ENCODE measurements around the gene ZNF816. TPM values are rescaled to one million over a fixed set of nuclear protein-coding genes. Genes with fewer than 3 reads are reported as not detected.
"Not testable (repeated sequence)": the region's sequence is repeated elsewhere in the genome, so short reads cannot be mapped to it uniquely, and the experiment has no call there.

ZNF816 gene
- total RNA-seq, 2 experiments from 2014 or later: 11.0 to 11.4 TPM

DNA sequence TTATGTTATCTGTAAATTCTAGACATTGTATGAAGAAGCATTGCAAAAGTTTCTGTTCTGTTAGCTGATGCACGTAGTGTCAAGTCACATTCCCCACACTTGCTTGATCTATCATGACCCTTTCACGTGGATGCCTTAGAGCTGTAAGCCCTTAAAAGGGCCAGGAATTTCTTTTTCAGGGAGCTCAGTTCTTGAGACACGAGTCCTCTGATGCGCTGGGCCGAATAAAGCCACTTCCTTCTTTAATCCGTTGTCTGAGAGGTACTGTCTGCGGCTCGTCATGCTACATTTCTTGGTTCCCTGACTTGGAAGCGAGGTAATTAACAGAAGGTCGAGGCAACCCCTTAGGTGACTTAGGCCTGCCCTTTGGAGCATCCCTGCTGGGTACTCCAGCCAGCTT is 5.8 kb downstream of the ZNF816 start:
- peaks cover 13% of the 10 kb centered on the region for H3K4me1 Mint-ChIP-seq (ENCODE audit: low read depth)
- H3K27me3 Mint-ChIP-seq: no peaks in the 10 kb centered on the region
- ChIA-PET CTCF (no interaction called here), POLR2A (no interaction called here)
- H3K36me3 Mint-ChIP-seq: peaks cover 86% of the 10 kb centered on the region
- DNase-seq: no peak
- no peak overlapping the region for H3K4me3 Mint-ChIP-seq
- intact Hi-C loops (cut with micrococcal nuclease): no loop called here
- H3K9me3 Mint-ChIP-seq: peaks cover 78% of the 10 kb centered on the region
- H3K27ac Mint-ChIP-seq: no peak overlapping the region

DNA sequence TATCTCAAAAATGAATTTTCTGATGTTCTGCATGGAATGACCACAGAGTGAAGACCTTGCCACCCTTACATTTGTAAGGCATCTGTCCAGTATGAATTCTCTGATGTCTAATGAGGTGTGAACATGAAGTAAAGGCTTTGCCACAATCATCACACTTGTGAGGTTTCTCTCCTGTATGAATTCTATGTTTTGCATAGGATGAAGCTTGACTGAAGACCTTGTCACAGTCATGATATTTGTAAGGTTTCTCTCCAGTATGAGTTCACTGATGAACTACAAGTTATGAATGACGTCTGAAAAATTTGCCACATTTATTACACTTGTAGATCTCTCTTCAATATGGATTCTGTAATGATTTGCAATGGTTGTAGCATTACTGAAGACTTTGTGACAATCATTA is 13.3 kb downstream of the ZNF816 start:
- intact Hi-C loops (cut with micrococcal nuclease): no loop called here
- Mint-ChIP-seq H3K4me1 (ENCODE audit: low read depth) (no peaks in the 10 kb centered on the region), H3K9me3 (peaks cover 75% of the 10 kb centered on the region), H3K36me3 (peaks cover 50% of the 10 kb centered on the region), H3K27me3 (no peaks in the 10 kb centered on the region), H3K27ac (no peak overlapping the region), H3K4me3 (no peak overlapping the region)
- CTCF ChIA-PET: no interaction called here
- POLR2A ChIA-PET: no interaction called here
- DNase-seq: no peak

- POLR2A ChIA-PET: interaction anchor here (0.6 kb wide), 1 partner anchor 306 kb away, joined by 3 read pairs; no protein-coding TSS in a partner anchor
- DNase-seq: no peak
- intact Hi-C loops (cut with micrococcal nuclease): no loop called here
- H3K27me3 Mint-ChIP-seq: no peaks in the 10 kb centered on the region
- CTCF ChIA-PET: no interaction called here
- H3K36me3 Mint-ChIP-seq: peaks cover 42% of the 10 kb centered on the region
- no peak overlapping the region for H3K27ac Mint-ChIP-seq
- no peak overlapping the region for H3K4me3 Mint-ChIP-seq
- H3K9me3 Mint-ChIP-seq: peaks cover 69% of the 10 kb centered on the region
- H3K4me1 Mint-ChIP-seq (ENCODE audit: low read depth): peaks cover 2% of the 10 kb centered on the region
These were observed 14.5 kb downstream of the ZNF816 start for GRCh38 chr19:52948025-52948770.

GRCh38 chr19:52946322-52947310 is 16.1 kb downstream of the ZNF816 start:
- POLR2A ChIA-PET: no interaction called here
- peaks cover 26% of the 10 kb centered on the region for H3K36me3 Mint-ChIP-seq
- H3K4me1 Mint-ChIP-seq (ENCODE audit: low read depth): peaks cover 6% of the 10 kb centered on the region
- intact Hi-C loops (cut with micrococcal nuclease): no loop called here
- H3K27ac Mint-ChIP-seq: no peak overlapping the region
- CTCF ChIA-PET: no interaction called here
- H3K4me3 Mint-ChIP-seq: no peak overlapping the region
- no peak for DNase-seq
- H3K27me3 Mint-ChIP-seq: no peaks in the 10 kb centered on the region
- H3K9me3 Mint-ChIP-seq: peaks cover 56% of the 10 kb centered on the region

DNA sequence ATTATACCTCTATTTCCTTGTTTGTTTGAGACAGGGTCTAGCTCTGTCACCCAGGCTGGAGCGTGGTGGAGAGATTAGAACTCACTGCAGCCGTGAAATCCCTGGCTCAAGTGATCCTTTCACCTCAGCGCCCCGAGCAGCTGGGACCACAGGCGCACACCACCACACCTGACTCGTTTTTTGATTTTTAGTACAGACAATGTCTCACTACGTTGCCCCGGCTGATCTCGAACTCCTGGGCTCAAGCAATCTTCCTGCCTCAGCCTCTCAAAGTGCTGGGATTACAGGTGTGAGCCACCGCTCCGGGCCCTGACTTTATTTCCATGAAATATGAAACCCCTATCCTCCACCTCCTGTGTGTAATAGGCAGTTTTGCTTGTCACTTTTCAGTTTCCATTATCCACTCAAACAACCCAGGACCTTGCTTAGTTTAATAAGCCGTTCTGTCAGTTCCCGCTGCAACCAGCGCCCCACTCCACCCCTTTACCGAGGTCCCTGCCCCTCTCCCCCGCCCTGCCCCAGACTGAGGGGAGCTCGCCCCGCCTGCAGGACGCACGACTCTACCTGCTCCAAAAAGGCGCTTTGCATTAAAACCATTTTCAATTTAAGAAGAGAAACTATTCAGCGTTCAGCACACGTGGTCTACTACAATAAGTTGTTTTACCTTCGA is 16.9 kb downstream of the ZNF816 start:
- Mint-ChIP-seq H3K27ac (no peak overlapping the region), H3K4me1 (ENCODE audit: low read depth) (peaks cover 13% of the 10 kb centered on the region), H3K27me3 (no peaks in the 10 kb centered on the region), H3K36me3 (peaks cover 18% of the 10 kb centered on the region), H3K4me3 (no peak overlapping the region), H3K9me3 (peaks cover 48% of the 10 kb centered on the region)
- intact Hi-C loops (cut with micrococcal nuclease): no loop called here
- CTCF ChIA-PET: no interaction called here
- DNase-seq: no peak
- POLR2A ChIA-PET: no interaction called here

GRCh38 chr19:52944703-52945493 is 17.8 kb downstream of the ZNF816 start:
- Mint-ChIP-seq H3K9me3 (peaks cover 39% of the 10 kb centered on the region), H3K4me1 (ENCODE audit: low read depth) (peaks cover 17% of the 10 kb centered on the region)
- H3K36me3 Mint-ChIP-seq, POLR2A ChIA-PET, H3K27ac Mint-ChIP-seq, H3K4me3 Mint-ChIP-seq, DNase-seq, H3K27me3 Mint-ChIP-seq: not testable (repeated sequence)
- CTCF ChIA-PET: interaction anchor here (0.7 kb wide), 1 partner anchor 778 kb away, joined by 3 read pairs; no protein-coding TSS in a partner anchor
- intact Hi-C loops (cut with micrococcal nuclease): loop anchor here (5.0 kb wide), 1 partner anchor 47 kb away; no protein-coding TSS in a partner anchor

DNA sequence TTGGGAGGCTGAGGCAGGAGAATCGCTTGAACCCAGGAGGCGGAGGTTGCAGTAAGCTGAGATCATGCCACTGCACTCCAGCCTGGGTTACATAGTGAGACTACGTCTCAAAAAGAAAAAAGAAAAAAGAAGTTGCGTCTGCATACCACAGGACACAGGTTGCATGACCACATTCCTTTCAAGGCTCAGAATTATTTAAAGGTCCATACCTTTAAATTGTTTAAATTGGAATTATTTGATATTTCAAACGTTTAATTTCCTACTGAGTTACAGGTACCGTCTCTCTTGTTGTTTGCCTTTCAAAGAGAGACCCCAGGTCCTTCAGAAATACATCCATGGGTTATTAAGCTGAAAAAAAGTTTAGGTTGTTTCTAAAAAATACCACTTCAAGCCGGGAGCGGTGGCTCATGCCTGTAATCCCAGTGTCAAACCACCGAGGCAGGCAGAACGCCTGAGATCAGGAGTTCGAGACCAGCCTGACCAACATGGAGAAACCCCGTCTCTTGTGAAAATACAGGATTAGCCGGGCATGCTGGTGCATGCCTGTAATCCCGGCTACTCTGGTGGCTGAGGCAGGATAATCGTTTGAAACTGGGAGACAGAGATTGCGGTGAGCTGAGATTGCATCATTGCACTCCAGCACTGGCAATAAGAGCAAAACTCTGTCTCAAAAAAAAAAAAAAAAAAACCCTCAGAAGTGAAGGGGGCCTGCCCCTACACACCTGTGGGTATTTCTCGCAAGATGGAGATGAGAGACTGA is 18.6 kb downstream of the ZNF816 start:
- H3K36me3 Mint-ChIP-seq: peaks cover 5% of the 10 kb centered on the region
- H3K4me3 Mint-ChIP-seq: no peak overlapping the region
- H3K27ac Mint-ChIP-seq: no peak overlapping the region
- peaks cover 32% of the 10 kb centered on the region for H3K9me3 Mint-ChIP-seq
- intact Hi-C loops (cut with micrococcal nuclease): loop anchor here (2.0 to 5.0 kb wide), 2 partner anchors 21 to 48 kb away; partner anchors contain the start of gene ZNF888
- no peaks in the 10 kb centered on the region for H3K27me3 Mint-ChIP-seq
- H3K4me1 Mint-ChIP-seq (ENCODE audit: low read depth): peaks cover 19% of the 10 kb centered on the region
- DNase-seq: no peak
- CTCF ChIA-PET: interaction anchor here (0.7 kb wide), 1 partner anchor 777 kb away, joined by 3 read pairs; no protein-coding TSS in a partner anchor
- POLR2A ChIA-PET: no interaction called here

DNA sequence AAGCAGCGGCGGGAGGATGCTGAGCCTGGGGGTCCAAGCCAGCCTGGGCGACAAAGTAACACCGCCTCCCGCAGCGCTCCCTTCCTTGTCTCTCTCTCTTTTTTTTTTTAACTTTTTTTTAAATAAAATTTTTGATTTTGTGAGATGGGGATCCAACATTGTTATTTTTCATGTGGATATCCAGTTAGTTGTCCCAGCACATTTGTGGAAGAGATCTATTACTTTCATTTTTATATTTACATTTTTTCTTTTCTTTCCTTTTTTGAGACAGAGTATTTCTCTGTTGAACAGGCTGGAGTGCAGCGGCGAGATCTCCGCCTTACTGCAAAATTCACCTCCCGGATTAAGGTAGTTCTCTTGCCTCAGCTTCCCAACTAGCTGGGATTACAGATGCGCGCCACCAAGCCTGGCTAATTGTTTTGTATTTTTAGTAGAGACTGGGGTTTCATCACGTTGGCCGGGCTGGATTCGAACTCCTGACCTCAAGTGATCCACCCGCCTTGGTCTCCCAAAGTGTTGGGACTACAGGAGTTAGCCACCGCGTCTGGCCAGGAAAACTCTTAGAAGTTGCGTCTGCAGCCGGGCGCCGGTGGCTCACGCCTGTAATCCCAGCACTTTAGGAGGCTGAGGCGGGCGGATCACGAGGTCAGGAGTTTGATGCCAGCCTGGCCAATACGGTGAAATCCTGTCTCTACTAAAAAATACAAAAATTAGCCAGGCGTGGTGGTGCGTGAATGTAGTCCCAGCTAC is 19.4 kb downstream of the ZNF816 start:
- no peaks in the 10 kb centered on the region for H3K27me3 Mint-ChIP-seq
- H3K27ac Mint-ChIP-seq: no peak overlapping the region
- peaks cover 38% of the 10 kb centered on the region for H3K9me3 Mint-ChIP-seq
- ChIA-PET POLR2A (no interaction called here), CTCF (no interaction called here)
- H3K4me3 Mint-ChIP-seq: peak overlapping the region; percentile 81
- intact Hi-C loops (cut with micrococcal nuclease): loop anchor here (2.0 to 5.0 kb wide), 2 partner anchors 21 to 49 kb away; partner anchors contain the start of gene ZNF888
- H3K36me3 Mint-ChIP-seq: peaks cover 11% of the 10 kb centered on the region
- no peak for DNase-seq
- peaks cover 25% of the 10 kb centered on the region for H3K4me1 Mint-ChIP-seq (ENCODE audit: low read depth)

- H3K4me1 Mint-ChIP-seq (ENCODE audit: low read depth): peaks cover 26% of the 10 kb centered on the region
- H3K9me3 Mint-ChIP-seq: peaks cover 35% of the 10 kb centered on the region
- H3K4me3 Mint-ChIP-seq: peak overlapping the region; percentile 81
- intact Hi-C loops (cut with micrococcal nuclease): loop anchor here (1.0 to 5.0 kb wide), 3 partner anchors 20 to 50 kb away; partner anchors contain the start of genes ZNF816 and ZNF888
- H3K27me3 Mint-ChIP-seq: no peaks in the 10 kb centered on the region
- H3K36me3 Mint-ChIP-seq: peaks cover 15% of the 10 kb centered on the region
- CTCF ChIA-PET: no interaction called here
- POLR2A ChIA-PET: no interaction called here
- peak; percentile 98 for DNase-seq
- H3K27ac Mint-ChIP-seq: peak overlapping the region; percentile 82
These were observed 20.1 kb downstream of the ZNF816 start for GRCh38 chr19:52942386-52943133.

DNA sequence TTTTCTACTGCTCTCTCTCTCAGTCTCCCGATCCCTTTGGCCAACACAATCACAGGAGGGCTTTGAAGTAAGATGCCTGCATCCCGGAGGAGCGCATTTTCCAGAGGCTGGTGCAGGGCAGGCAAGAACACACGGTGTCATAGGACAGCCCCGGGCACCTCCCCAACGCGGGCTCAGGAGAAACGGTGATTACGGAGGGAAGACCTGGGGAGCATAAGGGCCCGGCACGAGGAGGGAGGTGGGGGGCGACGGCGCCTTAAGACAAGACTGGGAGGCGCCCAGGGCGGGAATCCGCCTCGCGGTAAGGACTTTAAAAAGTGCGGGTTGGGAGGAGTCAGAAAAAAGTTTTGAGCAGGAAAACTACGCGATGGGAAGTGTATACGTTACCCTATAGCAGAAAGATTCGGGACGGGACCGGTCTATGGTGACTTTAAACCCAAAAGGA is 20.7 kb downstream of the ZNF816 start:
- POLR2A ChIA-PET: no interaction called here
- CTCF ChIA-PET: interaction anchor here (0.8 kb wide), 1 partner anchor 212 kb away, joined by 3 read pairs; no protein-coding TSS in a partner anchor
- Mint-ChIP-seq H3K9me3 (peaks cover 34% of the 10 kb centered on the region), H3K4me3 (peak overlapping the region; percentile 81), H3K4me1 (ENCODE audit: low read depth) (peaks cover 26% of the 10 kb centered on the region), H3K27ac (peak overlapping the region; percentile 82), H3K36me3 (peaks cover 17% of the 10 kb centered on the region), H3K27me3 (no peaks in the 10 kb centered on the region)
- peak; percentile 38 for DNase-seq
- intact Hi-C loops (cut with micrococcal nuclease): loop anchor here (1.0 to 5.0 kb wide), 3 partner anchors 19 to 50 kb away; partner anchors contain the start of genes ZNF816 and ZNF888

Data from activated CD4-positive, alpha-beta memory T cell treated with anti-CD3 and anti-CD28 coated beads for 36 hours (primary cell).